Fibroblast of peridontal ligament (primary cell): ENCODE results near the gene SLC12A6.

ENCODE experiments used
- DNase-seq: peaks from one replicate; pipeline ENCODE4 v3.0.0-alpha.2; 2010; ENCODE audit errors: extremely low read depth

SLC12A6 gene

DNA sequence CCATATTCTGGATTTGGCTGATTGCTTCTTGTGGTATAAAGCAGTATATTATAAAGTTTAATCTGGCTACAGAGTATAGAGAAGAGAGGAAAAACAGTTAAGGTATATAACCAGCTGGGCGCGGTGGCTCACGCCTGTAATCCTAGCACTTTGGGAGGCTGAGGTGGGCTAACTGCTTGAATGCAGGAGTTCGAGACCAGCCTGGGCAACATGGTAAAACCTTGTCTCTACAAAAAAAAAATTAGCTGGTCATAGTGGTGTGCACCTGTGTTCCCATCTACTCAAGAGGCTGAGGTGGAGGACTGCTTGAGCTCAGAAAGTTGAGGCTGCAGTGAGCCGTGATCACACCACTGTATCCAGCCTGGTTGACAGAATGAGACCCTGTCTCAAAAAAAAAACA, 7.3 kb downstream of the SLC12A6 start:
- DNase-seq = no peak

DNA sequence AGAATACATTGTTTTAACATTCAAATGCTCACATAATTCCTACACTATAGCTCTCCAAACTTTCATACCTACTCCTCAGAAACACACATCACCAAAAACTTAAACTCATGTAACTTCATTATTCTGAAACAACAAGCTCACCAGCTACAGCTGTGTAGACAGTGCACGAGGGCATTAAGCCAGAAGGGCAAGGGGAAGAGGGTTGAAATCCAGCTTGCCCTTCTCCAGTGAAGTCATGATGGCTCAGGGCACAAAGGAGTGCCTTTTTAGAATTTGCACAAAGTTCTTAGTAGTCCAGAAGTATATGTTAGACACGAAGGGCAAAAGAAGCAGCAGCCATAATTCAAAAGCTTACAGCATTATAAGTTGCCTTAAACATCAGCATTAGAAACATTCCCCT, 8.6 kb downstream of the SLC12A6 start:
- DNase-seq = no peak

DNA sequence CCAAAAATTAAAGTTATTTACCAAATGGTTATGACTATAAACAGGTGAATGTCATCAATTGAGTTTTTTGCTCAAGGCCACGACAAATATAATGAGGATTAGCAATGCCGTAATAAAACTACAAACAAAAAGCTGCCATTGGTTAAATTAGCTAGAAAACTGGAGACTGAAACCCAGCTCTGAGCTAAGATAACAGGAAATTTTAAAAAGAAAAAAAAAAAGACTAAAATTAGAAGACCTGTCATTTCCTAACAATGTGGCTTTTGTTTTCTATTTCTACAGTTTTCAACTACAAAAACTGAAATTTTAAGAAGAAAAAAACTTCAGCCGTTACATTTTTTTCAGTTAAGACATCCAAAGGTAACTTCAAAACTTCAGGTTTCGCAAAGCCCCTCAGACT, 9.7 kb downstream of the SLC12A6 start:
- DNase-seq = no peak

DNA sequence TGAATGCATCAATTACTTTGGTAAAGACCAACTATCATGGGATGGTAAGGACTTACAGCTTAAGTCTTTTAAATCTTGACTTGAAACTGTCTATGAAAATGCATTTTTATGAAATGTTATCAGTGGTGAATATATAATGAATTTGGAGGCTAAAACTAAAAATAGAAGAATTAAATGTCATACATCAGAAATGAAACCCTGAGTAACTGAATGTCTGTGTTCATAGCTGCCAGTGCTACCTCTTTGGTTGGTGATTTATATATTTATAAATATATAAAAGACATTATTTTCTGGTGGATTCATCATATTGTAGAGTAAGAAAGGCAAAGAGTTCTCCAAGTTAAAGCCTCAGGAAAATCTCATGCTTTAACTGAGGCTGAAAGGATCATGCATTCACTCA, 12.2 kb downstream of the SLC12A6 start:
- no peak for DNase-seq

DNA sequence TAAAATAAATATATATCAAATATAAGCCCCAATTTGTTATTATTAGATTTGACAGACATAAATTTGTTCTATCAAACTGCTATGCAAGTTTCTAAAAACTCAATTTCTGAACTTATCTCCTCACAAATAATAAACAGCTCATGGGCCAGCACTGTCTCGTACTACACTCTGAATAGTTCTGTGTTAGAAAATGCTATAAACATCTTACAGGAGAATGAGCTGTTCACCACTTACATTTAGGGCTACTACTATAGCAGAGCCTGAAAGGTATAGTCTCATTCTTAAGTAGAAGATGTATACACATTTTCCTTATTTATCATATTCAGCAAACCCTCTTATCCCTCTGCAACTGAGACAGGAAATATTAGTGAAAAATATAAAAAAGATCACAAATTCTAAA, 12.6 kb downstream of the SLC12A6 start:
- DNase-seq = no peak

DNA sequence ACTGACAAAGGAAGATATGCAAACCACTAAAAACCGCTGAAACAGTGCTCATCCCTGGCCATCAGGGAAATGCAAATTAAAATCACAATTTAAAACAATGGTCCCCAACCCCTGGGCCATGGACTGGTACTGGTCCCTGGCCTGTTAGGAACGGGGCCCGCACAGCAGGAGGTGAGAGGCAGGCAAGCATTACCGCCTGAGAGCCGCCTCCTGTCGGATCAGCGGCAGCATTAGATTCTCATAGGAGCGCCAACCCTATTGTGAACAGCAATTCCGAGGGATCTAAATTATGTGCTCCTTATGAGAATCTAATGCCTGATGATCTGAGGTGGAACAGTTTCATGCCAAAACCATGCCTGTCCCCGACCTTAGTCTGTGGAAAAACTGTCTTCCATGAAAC, 14.4 kb downstream of the SLC12A6 start:
- DNase-seq = no peak

DNA sequence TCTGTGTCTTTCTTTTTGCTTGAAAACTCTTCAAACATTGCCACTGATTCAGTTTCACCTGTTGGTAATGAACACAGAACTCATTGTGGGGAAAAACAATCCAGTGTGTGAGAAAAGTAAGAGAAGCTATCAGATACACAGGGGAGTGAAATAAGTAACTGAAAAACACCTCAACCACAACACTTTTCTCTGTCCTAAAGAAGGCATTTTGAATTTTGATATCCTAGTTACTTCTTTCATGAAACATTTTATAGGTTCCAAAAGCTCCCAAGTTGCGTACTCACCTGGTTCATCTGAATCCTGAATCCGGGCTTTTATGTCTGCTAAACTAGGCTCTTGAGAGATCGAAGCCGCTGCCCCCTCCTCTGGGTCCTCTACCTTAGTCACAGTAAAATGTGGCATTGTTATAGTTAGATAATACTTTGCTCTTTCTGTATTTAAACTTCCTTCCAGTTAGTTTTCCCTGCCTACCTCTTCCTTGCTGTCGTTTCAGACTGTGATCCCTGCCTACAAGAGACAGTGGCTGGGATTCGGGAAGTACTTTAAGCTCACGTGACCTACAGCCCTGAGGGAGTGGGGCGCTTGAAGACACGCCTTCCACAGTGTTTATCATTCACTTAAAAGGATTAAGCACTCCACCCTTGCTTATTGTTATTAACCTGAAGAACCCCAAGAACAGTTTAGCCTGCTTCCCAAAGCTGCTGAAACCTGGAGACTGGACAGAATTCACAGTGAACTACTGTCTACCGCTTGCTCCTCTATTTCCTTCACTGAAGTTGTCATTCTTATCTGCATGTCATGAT, 19.1 kb downstream of the SLC12A6 start:
- DNase-seq = peak; percentile 71

DNA sequence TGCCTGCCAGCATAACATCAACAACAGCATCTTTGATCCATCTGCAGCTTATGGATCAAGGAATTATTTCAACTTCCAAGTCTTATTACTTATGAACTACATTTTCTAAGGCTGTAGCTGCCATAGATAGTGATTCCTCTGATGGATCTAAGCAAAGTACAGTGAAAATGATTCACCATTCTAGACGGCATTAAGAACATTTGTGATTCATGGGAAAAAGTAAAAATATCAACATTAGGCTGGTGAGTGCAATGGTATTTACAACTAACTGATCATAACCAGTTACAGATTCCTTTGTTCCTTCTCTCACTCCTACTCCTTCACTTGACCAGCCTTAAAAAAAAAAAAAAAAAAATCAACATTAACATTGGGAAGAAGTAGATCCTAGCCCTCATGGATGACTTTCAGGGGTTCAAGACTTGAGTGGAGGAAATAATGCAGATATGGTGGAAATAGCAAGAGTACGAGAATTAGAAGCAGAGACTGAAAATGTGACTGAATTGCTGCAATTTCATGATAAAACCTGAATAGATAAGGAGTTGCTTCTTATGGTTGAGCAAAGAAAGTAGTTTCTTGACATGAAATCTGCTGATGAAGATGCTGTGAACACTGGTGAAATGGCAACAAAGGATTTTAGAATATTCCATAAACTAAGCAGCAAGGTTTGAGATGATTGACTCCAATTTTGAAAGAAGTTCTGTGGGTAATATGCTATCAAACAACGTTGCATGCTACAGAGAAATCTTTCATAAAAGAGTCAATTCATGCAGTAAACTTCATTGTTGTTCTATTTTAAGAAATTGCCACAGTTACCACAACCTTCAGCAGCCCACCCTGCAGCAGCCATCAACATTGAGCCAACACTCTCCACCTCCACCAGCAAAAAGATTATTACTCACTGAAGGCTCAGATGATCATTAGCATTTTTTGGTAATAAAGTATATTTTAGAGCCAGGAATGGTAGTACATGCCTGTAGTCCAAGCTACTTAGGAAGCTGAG, 22.8 kb downstream of the SLC12A6 start:
- no peak for DNase-seq

DNA sequence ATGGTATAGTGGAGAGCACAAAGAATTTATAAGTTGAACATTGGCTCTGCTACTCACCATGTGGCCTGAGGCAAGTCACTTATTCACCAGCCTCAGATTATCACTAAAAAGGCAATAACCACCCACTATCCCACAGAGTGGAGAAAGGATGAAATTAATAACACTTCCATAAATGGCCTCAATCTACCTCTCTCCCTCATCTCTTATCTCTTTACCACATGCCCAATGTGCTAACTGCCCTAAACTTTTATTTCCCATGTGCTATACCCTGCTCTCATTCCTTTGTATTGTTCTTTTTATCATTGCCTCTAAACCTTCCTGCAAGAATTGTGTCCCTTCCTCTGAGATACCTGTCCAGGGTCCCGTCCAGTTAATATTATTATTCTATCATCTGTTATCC, 26.0 kb downstream of the SLC12A6 start:
- DNase-seq = no peak

DNA sequence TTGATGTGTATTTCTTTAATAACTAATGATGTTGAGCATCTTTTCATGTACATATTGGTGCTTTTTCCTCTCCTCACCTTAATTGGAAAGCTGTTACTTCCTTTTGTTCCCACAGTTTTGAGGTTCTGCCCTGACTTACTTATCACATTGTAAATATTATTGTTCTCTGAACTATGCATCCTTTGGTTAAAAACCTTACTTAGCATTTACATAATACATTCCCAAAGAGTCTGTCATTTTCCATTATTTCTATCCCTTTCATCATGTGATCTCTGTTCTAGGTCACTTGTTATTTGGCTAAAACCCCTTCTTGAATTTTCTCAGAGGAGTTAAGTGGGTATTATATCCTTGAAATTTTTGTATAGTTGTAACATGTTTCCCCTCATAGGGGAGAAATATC, 33.0 kb downstream of the SLC12A6 start:
- peak; percentile 80 for DNase-seq

DNA sequence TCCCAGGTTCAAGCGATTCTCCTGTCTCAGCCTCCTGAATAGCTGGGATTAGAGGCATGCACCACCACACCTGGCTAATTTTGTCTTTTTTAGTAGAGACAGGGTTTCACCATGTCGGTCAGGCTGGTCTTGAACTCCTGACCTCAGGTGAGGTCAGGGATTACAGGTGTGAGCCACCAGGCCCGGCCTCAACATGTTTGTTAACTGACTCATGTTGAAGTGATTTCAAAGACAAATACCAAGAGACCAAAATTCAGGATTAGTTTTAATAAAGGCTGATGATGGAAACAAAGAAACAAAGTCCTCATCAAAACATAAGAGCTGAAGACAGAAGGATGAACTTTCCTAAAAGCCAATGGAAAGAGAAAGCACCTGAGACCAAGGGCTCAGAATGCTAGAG, 36.5 kb downstream of the SLC12A6 start:
- no peak for DNase-seq

DNA sequence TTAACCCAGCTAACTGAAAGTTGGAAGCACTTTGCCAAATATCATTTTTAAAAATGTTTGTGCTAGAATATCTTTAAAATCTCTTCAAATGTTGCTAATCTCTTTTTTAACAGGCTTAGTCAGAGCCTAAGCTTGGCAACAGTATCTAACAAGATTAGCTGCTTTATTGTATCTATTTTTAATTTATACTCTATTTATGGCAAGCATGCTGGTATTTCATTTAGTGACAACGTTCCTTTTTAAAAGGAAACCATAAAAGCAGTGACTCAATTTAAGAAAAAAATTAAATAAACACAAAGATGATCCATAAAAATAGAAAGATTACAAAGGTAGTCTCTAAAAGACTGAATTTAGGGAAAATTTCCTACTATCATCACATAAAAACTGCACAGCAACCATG, 40.5 kb downstream of the SLC12A6 start:
- no peak for DNase-seq

DNA sequence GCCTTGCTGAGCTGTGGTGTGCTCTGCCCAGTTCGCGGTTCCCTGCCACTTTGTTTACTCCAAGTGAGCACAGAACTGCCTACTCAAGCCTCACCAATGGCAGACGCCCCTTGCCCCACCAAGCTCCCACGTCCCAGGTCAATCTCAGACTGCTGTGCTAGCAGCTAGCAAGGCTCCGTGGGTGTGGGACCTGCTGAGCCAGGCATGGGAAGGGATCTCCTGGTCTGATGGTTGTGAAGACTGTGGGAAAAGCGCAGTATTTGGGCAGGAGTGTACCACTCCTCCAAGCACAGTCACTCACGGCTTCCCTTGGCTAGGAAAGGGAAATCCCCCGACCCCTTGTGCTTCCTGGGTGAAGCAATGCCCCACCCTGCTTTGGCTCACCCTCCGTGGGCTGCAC, 45.0 kb downstream of the SLC12A6 start:
- DNase-seq = no peak

DNA sequence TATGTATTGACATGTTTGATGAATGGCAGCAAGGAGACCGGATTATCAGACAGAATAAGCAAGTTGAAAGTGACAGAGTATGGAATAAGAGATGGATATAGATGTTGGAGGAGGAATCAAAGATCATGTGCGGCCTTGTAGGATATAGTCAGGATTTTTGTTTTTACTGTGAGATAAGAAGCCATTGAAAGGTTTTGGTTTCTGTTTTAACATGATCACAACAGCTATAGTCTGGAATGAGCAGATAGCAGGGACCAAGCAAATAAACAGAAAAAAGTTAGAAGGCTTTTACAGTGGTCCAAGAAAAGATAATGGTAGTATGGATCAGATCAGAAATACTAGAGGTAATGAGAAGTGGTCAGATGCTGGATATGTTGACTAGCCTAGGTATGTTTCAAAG, 52.6 kb downstream of the SLC12A6 start:
- DNase-seq = no peak

DNA sequence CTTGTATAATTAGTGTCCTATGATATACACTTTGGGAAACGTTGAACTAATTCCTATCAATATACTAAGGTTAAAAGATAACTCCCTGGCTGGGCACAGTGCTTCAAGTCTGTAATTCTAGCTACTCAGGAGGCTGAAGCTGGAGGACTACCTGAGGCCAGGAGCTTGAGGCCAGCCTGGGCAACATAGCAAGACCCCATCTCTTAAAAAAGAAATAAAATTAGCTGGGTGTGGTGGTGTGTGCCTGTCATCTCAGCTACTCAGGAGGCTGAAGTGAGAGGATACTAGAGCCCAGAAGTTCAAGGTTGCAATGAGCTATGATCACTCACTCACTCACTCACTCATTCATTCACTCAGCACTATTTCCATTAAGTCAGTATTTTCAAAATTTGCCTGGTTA, 55.2 kb downstream of the SLC12A6 start:
- DNase-seq = no peak

DNA sequence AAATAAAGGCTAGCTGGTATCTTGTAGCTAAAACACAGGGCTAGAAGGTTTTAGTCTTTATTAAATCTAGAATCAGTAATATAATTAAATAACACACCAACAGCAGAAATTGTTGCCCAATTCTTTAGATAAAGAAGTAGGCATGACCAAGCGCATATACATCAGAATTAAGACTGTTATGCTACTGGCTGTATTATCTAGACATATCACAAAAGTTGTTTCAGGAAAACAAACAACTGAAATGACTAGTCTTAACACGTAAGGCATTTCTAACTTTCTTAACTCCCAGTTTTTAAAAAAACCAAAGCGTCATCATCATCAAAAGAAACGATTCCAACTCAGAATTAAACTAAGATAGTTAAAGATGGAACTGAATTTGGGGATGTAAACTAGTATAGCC, 57.4 kb downstream of the SLC12A6 start:
- DNase-seq = no peak

DNA sequence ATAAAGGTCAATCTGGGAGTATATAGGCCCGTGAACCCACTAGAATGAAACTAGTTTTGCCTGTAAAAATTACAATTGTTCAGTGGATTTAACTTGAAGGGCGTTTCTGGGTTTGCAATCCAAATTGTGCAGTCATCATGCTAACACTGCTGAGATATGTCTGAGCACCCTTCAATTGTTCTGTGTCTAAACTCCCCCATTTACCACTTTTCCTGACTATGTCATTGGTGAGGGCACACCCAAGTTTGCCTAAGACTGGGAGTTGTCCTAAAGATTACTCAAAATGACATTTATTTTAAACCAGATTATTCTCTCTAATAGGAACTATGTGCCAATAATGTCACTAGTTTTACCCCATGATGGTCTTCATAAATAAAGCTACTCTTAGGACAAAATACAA, 58.2 kb downstream of the SLC12A6 start:
- DNase-seq = no peak

DNA sequence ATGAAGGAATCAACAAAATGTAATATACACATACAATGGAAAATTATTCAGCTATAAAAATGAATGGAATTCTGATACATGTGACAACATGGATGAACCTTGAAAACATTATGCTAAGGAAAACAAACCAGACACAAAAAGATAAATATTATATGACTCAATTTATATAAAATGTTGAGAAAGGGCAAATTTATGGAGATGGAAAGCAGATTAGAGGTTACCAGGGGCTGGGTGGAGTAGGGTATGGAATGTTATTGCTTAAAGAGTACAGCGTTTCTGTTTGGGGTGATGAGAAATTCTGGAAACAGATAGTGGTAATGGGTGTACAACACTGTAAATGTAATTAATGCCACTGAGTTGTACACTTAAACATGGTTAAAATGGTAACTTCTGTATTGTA, 61.9 kb downstream of the SLC12A6 start:
- DNase-seq = no peak

DNA sequence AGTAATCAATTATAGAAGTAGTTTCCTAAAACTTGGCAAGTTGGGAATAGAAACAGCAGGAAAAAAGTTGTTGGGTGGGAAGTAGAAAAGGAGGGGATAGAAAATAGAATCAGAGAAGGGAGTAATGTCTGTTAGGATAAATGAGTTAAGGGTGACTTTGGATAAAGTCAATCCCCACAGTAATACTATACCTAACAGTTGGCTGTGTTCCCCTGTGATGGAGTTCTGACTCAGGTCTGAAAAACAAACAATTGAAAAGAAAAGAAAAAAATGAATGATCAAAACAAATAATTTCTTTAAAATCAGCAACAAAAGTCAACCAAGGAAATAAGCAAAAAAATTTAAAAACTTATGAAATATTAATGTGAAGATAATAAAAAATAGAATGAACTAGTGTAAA, 62.4 kb downstream of the SLC12A6 start:
- DNase-seq = peak; percentile 20

DNA sequence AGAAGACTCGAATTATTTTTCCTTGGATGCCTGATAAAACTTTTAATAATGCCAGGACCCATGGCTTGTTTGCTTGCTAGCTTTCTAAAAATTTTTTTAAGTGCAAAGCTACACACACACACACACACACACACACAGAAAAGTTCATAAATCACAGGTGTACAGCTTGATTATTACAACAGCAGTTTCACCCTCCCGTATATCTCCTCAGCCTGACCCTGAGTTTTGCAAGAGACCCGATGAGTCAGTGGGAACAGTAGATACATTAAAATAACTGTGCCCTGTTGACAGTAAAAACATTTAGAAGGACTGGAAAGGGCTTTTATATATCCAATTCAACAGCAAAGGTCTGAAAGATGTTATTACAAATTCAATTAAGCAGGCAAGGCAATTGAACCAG, 66.1 kb downstream of the SLC12A6 start:
- peak; percentile 67 for DNase-seq

DNA sequence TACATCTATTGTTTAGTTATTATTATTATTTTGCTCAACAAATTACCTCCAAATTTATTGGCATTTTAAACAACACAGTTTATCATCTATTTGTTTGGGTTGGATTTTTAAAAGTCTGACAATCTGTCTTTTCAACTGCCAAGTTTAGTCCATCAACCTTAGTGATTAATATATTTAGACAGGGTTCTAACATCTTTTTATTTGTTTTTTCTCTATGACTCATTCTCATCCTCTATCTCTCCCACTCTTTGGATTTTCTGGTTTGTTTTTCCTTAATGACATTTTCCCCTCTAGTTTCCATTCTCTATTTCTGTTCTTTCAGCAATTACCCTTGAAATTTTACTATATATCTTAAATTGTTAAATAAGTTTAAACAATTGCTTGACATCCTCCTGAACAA, 70.8 kb downstream of the SLC12A6 start:
- no peak for DNase-seq

DNA sequence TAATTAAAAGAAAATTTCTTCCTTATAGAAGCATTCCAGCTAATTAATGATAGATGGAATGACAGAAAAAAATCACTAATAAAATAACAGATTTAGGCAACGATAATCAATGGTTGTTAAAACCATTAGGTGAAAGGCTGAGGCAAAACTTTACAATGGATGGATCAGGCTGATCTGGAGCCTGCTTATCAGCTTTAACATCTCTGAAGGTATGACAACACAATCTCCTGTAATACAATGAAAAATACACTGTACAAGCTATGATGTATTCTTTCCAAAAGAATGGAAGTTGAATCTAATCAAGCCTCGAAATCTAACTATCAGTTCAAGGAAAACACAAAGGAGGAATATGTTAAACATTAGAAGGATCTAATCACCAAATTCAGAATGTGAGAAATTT, 73.5 kb downstream of the SLC12A6 start:
- DNase-seq = no peak

DNA sequence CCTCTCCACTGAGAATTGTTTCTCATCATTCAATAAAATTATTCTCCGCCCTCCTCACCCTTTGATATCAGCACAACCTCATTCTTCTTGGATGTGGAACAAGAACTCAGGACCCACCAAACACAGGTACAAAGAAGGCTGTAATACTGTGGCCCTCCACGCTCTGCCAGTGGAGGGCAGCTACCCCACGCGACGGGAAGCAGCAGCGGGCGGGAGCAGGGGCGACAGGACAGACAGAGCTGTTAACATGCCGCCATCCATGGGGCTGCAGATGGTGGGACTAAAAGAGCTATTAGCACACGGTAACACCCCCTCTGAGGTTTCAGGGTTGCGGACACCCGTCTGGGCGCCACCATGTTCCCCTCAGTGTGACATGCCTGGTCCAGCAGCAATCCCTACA, 75.2 kb downstream of the SLC12A6 start:
- no peak for DNase-seq
